GM21390 (cell line): ENCODE results near the gene MAST4.

Experiments used
- ATAC-seq: cut with Tn5 transposase; IDR thresholded peaks from one replicate; pipeline ENCODE4 v1.9.1; 2021; ENCODE audit not compliant: unreplicated experiment

Gene MAST4

DNA sequence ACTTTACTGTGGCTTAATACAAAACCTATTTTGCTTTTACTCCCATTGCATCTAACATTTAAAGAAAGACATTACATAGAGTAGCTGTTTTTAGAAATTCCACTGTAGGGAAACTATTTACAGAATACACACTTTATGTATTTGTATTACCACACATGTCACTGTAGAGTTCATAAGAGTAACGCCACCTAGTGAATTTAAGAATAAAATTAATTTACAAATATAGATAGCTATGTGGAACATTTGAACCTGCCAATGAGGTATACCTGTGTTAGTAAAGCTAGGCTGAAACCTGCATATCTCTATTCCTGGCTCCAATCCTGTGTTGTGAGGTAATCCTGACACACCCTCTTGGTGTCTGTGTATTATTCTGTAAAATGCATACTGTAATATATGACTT is 234.4 kb downstream of the MAST4 start:
- ATAC-seq, result no peak

DNA sequence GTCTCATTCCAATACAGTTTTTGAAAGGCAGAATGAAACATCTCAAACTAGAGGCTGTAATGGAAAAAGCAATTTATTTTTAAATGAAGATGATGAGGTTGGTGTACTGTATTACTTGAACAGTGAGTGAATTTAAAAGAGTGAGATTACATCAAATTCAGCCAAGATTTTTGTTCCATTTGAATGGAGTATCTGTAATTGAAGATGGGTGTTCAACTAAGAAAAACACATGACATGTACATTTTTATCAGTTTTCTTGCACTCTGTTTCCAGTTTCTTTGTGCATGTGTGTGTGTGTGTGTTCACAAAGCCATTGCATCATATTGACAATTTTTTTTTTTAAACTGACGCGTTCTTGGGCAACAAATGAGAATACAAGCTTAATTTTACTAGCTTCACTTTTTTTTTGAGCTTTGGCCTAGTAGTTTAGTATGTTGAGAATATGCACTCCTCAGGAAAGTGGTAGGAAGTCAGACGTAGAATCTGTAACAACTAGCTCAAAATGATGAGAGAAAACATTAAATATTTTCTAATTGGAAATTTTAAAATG is 243.5 kb downstream of the MAST4 start:
- ATAC-seq, result no peak

DNA sequence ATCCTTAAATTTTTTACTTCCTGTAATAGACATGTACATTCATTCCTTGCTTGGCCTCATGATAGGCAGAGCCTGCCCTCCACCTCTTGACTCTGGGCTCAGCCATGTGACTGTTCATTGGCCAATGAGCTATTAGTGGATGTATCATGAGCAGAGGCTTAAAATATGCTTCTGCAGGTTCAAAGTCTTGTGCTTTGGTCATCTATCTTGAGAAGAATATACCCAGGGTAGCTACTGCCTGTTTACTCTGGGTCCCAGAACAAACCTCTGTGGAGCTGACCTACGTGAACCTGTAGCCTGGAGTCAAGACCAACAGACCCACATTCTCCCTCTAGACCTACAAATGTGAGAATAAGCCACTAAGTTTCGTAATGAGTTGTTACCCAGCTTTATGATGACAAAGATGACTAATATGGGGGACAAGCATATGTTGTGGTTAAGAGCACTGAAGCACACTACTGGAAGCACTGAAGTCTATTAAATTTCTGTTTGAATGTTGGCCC is 244.4 kb downstream of the MAST4 start:
- ATAC-seq, result peak; percentile 99

DNA sequence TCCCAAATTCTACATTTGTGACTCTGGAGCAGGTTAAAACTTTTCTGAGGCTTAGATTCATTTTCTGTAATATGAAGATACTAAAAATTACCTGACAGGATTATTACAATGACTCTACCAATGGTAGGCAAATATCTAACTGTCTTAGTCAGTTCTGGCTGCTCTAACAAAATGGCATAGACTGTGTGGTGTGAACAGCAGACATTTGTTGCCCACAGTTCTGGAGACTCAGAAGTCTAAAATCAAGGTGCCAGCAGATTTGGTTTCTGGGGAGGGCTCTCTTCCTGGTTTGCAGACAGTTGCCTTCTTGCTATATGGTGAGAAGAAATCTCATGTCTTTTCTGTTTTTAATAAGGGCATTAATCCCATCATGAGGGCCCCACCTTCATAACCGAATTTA is 245.1 kb downstream of the MAST4 start:
- ATAC-seq, result no peak

DNA sequence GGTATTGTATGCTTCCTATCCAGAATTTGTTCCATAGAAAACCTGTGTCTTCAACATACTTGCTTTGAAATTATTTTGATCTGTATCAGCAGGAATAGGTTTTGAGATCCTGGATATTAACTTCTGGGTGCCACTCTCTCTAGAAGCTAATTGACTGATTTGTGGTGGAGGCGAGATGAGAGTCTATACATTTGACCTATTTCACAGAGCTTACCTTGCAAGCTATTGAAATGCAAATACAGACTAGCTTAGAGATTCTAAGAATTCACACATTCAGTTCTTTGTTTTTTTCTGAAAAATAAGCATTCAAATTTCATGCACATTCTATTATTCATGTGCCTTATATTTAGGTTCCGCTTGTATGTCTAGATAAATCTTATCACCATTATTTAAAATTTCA is 246.3 kb downstream of the MAST4 start:
- ATAC-seq, result no peak

DNA sequence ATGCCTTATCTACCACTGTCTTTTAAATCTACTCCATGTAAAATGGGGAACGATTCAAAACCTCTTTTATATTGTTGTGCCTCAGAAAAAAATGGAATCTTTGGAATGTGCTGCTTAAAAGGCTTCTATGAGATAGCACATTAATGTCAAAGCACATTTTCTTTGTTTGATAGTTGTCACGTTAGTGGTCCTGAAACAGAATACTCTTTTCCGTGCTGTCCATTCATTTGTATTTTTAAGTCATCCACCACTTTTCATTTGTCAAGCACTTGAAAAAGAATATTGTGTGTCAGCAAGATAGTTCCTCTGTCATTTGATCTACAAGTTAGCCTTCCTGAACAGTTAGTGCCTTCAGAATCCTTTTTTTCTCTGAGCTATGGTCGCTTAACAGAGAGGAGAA is 246.9 kb downstream of the MAST4 start:
- no peak for ATAC-seq

DNA sequence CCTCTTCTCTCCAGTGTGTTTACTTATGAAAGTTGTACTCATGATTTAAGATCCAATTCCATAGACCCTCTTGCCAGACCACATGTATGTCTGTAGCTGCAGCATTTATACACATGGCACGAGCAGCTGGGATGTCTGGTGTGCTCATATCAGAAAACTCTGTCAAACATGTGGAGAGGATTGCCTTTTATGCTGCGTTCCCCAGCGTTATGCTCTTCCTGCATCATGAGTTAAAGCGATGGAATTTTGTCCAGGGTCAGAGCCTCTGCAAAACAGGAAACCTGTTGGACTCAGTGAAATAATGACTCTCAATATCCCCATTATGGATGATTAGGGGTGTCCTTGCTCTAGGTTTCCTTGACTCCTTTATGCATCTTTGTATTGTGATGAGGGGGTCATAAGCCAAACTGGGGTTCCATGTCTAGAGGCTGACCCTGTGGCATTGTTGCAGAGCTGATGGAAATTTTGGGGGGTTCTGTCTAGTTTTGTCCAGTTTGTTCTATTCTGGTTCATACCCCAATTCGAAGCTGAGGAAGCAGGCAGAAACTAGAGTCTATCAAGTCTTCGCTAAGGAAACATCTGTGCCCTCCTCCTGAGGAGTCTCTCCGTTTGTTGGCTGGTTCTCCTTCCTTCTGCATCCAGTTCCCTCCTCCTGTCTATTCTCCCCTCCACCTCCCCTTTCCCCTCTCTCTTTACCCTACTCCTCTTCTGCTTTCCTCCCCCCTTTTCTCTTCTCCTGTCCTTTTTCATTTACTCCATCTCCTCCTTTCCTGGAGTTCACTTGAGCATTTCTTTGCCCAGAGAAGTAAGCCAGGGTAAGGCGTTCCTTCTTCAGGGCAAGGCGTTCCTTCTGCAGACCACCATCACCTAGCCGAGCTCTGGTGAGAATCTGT is 252.8 kb downstream of the MAST4 start:
- no peak for ATAC-seq

DNA sequence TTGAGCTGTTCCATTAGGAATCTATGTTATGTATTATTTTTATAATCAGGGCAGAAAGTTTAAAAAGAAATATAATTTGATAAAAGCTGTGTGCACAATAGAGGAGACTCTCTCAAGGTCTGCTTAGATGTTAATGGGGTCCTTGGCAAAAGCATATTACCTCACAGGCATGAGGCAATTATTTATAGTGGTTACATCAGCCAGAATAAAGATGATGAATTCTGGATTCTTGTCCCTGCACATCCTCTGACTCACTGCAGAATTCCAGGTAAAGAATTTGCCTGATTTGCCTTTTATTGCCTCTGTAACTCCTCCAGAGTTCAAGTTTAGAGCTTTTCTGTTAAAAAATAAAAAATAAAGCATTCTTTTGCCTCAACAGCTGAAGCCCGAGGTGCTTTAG is 253.6 kb downstream of the MAST4 start:
- ATAC-seq, result no peak

DNA sequence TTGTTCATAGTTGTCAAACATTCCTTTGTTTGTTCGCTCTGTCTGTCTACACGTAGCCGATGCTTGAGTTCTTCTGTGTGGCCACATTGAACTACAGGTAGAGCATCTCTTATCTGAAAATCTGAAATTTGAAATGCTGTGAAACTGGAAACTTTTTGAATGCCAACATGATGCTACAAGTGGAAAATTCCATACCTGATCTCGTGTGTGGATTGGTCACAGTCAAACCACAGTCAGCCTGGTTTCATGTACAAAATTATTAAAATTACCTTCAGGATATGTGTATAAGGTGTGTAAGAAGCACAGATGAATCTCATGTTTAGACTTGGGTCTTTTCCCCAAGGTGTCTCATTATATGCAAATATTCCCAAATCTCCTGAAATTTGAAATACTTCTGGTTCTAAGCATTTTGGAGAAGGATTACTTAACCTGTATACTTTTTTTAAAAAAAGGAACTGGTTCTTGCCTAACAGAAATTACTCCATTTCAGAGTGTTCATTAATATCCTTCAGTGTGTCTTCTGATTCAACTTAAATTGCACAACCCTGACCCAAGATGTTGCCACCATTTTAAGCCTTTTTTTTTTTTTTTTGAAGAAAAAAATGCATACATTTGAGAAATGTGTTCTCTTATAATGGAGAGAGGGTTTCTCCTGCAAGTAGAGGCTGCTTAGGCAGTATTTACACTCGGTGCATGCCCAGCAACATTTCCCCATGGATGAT is 254.3 kb downstream of the MAST4 start:
- ATAC-seq, result no peak

DNA sequence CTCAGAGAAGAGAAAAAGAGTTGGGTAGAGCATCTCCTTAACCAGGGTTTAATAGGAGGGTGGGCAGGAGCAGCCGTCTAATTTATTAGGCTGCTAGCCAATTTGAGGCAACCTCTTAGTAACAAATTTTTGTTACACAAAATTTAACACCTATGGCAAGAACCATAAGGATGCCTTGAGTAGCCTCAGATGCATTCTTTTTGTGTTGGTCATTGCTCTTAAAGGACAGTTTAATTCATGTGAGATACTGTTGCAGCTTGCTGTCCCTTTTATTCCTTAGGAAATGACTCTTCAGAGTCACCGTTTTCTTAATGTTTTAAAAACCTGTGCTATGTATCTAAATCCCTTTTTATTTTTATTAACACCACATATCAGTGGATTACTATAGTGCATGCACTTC is 255.1 kb downstream of the MAST4 start:
- ATAC-seq, result no peak

DNA sequence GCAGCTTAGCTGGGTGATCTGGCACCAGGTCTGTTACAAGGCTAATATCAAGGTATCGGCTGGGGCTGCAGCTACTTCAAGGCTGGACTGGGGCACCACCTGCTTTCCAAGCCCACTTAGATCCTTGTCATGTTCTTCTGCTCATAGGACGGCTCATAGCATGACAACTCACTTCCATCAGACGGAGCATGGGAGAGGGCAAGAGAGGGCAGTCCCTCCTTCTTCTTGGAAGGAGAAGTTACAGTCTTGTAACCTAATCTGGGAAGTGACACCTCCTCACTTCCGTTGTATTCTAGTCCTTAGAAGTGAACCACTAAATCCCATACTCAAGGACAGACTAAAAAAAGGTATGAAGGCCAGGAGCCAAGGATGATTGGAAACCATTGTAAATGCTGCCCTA is 258.2 kb downstream of the MAST4 start:
- ATAC-seq, result no peak

DNA sequence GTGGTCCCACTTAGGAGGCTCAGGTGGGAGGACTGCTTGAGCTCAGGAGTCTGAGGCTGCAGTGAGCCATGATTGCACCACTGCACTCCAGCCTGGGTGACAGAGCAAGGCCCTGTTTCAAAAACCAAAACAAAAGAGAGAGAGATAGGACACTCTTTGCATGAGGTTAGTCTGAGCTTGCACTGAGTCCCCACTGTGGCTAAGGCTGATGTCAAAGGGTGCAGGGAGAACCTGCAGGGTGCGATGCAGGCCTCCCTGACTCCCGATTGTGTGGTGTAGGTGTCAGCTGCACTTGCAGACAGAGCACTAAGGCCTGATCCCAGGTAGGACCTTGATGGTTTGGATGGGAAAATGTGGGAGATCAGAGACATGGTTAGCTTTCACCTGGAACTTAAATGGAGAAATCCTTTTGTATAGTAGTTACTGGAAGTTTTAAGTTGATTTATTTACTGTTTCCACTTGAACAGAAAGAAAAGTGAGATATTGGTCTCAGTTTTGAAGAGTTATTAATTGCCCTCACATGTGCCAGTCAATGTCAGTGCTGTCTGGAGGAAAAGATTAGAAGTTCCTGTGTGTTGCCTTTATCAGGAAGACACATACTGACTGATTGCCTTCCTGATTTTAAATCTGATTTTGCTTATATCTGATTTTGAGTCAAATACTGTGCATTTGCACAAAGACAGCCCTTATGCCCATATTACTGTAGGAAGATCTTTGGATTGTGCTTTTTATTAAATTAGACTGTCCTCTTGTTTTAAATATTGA is 260.0 kb downstream of the MAST4 start:
- ATAC-seq, result no peak

DNA sequence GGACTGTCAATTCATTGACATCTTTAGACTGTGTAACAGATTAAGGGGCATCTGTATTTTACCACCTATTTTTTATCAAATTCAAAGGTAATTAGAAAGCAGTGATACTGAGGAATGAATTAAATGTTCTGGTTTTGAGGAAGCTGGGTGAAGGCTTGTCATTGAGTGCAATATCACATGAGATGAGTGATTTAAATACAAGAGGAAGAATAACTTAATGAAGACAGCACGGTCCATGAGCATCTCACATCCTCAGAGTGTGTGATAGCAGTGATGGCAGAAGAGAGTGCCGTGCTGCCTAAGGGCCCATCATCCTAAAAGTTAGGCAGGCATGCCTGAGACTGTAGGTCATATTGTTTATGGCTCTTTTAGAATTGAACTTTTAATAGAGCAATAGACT is 263.3 kb downstream of the MAST4 start:
- ATAC-seq, result no peak

DNA sequence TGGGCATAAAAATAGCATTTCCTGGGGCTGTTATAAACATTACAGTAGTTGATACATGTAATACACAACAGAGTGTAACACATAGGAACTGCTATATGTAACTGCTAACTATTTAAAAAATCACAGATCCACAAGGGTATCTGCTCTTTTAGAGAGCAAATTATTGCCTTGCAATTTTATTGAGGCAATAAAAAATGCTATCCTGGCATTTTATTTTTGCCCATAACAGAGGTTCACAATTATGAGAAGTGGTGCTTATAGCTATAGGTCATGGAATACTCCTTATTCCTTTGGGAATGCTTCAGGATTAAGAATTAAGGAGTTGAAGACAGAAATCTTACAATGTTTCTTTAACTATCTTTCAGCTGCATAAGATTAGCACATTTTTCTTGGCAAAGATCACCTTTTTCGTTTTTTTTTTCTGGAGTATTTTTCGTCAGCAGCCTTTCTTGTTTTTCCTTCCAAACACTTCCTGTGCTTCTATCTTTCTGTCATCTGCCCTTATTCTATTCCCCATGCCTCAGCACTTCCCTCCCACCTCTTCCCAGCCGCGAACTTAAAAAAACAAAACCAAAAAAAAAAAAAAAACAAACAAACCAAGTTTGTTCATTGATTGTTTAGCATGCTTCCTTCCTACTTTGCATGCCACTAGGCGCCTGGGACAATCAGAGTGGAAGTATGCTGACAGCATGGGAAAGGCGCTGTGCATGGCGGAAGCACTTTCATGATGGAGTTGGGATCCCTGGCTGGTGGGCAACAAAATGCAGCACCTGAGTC is 264.2 kb downstream of the MAST4 start:
- no peak for ATAC-seq

DNA sequence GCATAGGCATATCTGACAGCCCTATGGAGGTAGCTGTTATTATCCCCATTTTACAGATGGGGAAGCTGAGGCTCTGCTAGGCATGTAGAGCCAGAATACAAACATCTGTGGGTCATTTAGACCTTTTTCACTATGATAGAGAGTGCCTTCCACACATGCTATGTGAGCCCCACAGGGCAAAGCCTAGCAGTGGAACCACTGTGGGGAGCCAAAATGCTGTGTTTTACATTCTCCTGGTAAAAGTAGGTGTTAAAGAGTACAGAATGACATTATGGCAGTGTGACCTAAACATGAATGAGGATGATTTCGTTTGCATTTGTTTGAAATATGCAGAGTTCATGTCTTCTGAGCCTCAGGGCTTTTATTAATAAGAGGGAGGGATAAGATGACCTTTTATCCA is 265.2 kb downstream of the MAST4 start:
- no peak for ATAC-seq

DNA sequence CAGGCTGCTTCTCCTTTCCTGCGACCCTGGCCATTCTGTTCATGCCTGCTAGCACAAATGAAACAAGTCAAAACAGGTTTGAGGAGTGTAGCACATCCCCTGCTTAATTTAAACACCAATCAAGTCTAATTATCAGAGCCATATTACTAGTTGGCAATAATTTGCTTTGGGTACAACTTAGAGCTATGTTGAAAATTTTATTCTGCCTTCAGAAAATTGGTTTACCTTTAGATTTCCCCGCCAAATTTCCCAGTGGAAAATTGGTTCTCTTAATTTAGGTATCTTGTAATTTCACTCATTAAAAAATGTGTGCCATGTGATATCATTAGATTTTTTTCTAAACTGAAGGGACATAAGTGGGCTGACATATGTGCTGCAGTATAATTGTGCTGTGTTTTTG is 265.8 kb downstream of the MAST4 start:
- ATAC-seq, result no peak

DNA sequence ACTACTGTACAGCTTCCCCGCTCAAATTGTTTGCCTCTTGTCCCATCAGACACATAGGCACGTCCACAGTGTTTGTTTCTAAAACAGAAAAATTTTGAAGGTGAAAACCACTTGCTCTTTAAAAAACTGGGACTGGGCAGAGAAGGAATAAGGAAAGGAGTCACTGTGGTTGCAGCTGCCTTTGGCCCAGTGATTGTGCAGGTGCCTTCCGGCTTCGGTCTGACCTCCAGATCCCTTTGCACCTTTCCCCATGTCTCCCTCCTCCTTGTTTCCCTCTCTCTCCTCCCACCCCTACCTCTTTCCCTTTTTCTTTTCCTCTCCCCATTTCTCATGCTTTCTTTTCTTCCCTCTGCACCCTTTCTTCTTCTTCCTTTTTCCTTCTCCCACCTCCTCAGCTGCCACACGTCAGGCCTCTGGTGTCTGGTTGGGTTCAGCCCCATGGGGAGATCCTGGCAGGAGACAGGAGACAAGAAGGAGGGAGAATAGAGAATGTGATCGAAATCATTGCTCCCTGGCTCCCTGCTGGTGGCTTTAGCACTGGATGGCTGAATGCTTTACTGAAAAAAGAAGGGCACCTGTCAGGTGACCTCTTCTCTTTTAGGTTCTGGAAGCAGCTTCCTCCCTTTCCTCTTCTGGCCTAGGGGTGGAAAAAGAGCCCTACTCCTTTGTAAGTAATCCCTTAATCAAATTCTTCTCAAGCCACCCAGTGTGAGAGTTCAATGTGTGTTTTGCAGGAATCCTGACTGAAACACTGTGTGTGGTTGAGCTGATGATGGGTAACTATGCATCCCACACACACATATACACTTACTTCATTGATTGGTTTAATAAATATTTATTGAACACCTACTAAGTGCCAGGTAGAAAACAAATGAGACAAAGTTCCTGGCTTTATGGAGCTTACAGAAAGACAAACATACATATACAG is 267.3 kb downstream of the MAST4 start:
- no peak for ATAC-seq

DNA sequence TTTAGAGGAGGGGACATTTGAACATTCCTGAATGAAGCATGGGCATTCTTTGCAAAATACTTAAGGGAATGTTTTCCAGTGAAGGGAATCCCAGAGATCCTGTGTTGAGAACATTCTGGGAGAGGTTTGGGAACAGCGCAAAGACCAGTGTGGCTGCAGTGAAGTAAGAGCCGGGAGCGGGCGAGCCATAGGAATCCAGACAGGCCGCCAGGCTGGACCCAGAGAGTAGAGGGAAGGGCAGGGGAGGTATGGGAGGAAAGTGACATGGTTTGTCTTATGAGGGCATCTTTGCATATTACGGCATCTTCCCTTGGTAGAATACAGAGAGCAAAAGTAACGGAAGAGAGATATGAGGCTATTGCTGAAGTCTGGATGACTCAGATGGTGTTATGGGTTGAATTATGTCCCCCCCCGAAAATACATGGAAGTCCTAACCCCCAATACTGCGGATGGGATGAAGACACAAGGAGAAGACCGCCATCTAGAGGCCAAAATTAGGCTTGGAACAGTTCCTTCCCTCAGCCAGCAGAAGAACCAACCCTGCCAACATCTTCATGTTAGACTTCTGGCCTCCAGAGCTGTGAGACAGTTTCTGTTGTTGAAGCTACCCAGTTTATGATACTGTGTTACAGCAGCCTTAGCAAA is 268.2 kb downstream of the MAST4 start:
- no peak for ATAC-seq
